SK-N-SH treated with all-trans-retinoic acid at 6 μM for 48 hours (cell line): ENCODE measurements around the gene APOB.

Experiments used
- ATAC-seq: fragments of 200-7000 bp; cut with Tn5 transposase; 3 replicates; pipeline ENCODE4 v1.9.1; 2020; ENCODE audit warnings: mild to moderate bottlenecking, moderate library complexity
- BACH2 ChIP-seq: fragments of 250-450 bp; sonication (Bioruptor Pico); IDR thresholded peaks from 2 replicates; pipeline ENCODE4 v1.9.0; 2021; ENCODE audit warnings: mild to moderate bottlenecking, borderline replicate concordance
- OSR1 ChIP-seq: fragments of 250-450 bp; sonication (Bioruptor Pico); IDR thresholded peaks from 2 replicates; pipeline ENCODE4 v1.8.0; 2022; ENCODE audit warnings: moderate library complexity, mild to moderate bottlenecking, inconsistent platforms
- RARB ChIP-seq: fragments of 250-450 bp; sonication (Bioruptor Pico); IDR thresholded peaks from 2 replicates; pipeline ENCODE4 v1.8.0; 2021; ENCODE audit warnings: mild to moderate bottlenecking, moderate library complexity
- SNAI2 ChIP-seq: fragments of 250-450 bp; sonication (Bioruptor Pico); IDR thresholded peaks from 2 replicates; pipeline ENCODE4 v1.5.0; 2020; ENCODE audit warnings: mild to moderate bottlenecking, moderate library complexity
- TCF4 ChIP-seq: fragments of 250-450 bp; sonication (Bioruptor Pico); IDR thresholded peaks from 2 replicates; pipeline ENCODE4 v1.8.0; 2021; ENCODE audit warnings: mild to moderate bottlenecking, moderate library complexity, borderline replicate concordance
- TOX ChIP-seq: fragments of 250-450 bp; sonication (Bioruptor Pico); IDR thresholded peaks from 2 replicates; pipeline ENCODE4 v1.8.0; 2021; ENCODE audit warnings: mild to moderate bottlenecking, moderate library complexity, borderline replicate concordance
- ZC3H10 ChIP-seq: fragments of 250-450 bp; sonication (Bioruptor Pico); IDR thresholded peaks from 2 replicates; pipeline ENCODE4 v1.5.1; 2021; ENCODE audit warnings: mild to moderate bottlenecking, moderate library complexity
- ZFP3 ChIP-seq: fragments of 250-450 bp; sonication (Bioruptor Pico); IDR thresholded peaks from 2 replicates; pipeline ENCODE4 v1.5.0; 2020; ENCODE audit warnings: mild to moderate bottlenecking, moderate library complexity
- ZNF70 ChIP-seq: fragments of 450-650 bp; formaldehyde crosslinking; IDR thresholded peaks from 2 replicates; pipeline ENCODE4 v1.5.0; 2020; ENCODE audit warnings: mild to moderate bottlenecking, moderate library complexity
- ZNF8 ChIP-seq: fragments of 450-650 bp; formaldehyde crosslinking; IDR thresholded peaks from 2 replicates; pipeline ENCODE4 v1.5.0; 2020; ENCODE audit warnings: mild to moderate bottlenecking, moderate library complexity
- TF ChIP-seq, protein P1 (sequence below): fragments of 250-450 bp; sonication (Bioruptor Pico); IDR thresholded peaks from 2 replicates; pipeline ENCODE4 v1.5.0; 2020; ENCODE audit warnings: mild to moderate bottlenecking, moderate library complexity
- TF ChIP-seq, protein P2 (sequence below): fragments of 250-450 bp; sonication (Bioruptor Pico); IDR thresholded peaks from 2 replicates; pipeline ENCODE4 v1.8.0; 2021; ENCODE audit warnings: low read depth, mild to moderate bottlenecking, moderate library complexity, borderline replicate concordance
- TF ChIP-seq, protein P3 (sequence below): fragments of 250-450 bp; sonication (Bioruptor Pico); IDR thresholded peaks from 2 replicates; pipeline ENCODE4 v1.5.1; 2021; ENCODE audit warnings: mild to moderate bottlenecking, moderate library complexity

The APOB gene

DNA sequence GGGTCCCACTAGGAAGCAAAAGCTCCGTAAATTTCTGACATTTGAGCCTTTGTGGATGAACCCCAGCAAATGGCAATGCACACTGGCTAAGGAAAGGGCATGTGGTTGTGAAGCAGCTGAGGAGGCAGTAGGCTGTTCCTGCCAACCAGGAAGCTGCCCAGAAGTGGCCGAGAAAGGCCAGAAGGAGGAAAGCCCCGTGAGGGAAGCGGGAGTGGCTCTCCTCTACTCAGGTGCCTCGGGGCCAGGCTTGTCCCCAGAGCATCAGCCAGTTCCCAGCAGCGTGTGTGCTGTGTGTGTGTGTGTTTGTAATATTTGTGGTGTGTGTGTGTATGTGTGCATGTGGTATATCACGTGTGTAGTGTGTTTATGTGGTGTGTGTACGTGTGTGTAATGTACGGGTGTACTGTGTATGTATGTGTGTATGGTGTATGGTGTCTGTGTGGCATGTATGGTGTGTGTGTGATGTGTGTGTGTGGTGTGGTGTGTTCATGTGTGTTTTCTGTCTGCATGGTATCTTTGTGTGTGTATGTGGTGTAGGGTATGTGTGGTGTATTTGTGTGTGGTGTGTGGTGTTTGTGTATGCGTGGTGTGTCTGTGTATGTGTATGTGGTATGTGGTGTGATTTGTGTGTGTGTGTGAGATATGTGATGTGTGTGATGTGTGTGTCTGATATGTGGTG lies 90.6 kb downstream of the APOB start:
- TF ChIP-seq OSR1 = no peak
- TF ChIP-seq ZFP3 (CRISPR knock-in tag) = no peak
- no peak for TF ChIP-seq BACH2 (CRISPR knock-in tag)
- TF ChIP-seq, protein P1, sequence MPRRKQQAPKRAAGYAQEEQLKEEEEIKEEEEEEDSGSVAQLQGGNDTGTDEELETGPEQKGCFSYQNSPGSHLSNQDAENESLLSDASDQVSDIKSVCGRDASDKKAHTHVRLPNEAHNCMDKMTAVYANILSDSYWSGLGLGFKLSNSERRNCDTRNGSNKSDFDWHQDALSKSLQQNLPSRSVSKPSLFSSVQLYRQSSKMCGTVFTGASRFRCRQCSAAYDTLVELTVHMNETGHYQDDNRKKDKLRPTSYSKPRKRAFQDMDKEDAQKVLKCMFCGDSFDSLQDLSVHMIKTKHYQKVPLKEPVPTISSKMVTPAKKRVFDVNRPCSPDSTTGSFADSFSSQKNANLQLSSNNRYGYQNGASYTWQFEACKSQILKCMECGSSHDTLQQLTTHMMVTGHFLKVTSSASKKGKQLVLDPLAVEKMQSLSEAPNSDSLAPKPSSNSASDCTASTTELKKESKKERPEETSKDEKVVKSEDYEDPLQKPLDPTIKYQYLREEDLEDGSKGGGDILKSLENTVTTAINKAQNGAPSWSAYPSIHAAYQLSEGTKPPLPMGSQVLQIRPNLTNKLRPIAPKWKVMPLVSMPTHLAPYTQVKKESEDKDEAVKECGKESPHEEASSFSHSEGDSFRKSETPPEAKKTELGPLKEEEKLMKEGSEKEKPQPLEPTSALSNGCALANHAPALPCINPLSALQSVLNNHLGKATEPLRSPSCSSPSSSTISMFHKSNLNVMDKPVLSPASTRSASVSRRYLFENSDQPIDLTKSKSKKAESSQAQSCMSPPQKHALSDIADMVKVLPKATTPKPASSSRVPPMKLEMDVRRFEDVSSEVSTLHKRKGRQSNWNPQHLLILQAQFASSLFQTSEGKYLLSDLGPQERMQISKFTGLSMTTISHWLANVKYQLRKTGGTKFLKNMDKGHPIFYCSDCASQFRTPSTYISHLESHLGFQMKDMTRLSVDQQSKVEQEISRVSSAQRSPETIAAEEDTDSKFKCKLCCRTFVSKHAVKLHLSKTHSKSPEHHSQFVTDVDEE (CRISPR knock-in tag) = no peak
- TF ChIP-seq TCF4 = no peak
- TF ChIP-seq ZC3H10 (CRISPR knock-in tag) = no peak
- TF ChIP-seq ZNF8 (CRISPR knock-in tag) = no peak
- no peak for TF ChIP-seq TOX
- no peak for TF ChIP-seq ZNF70 (CRISPR knock-in tag)
- no peak for TF ChIP-seq SNAI2 (CRISPR knock-in tag)
- TF ChIP-seq, protein P2, sequence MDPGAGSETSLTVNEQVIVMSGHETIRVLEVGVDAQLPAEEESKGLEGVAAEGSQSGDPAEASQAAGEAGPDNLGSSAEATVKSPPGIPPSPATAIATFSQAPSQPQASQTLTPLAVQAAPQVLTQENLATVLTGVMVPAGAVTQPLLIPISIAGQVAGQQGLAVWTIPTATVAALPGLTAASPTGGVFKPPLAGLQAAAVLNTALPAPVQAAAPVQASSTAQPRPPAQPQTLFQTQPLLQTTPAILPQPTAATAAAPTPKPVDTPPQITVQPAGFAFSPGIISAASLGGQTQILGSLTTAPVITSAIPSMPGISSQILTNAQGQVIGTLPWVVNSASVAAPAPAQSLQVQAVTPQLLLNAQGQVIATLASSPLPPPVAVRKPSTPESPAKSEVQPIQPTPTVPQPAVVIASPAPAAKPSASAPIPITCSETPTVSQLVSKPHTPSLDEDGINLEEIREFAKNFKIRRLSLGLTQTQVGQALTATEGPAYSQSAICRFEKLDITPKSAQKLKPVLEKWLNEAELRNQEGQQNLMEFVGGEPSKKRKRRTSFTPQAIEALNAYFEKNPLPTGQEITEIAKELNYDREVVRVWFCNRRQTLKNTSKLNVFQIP (CRISPR knock-in tag) = no peak
- TF ChIP-seq, protein P3, sequence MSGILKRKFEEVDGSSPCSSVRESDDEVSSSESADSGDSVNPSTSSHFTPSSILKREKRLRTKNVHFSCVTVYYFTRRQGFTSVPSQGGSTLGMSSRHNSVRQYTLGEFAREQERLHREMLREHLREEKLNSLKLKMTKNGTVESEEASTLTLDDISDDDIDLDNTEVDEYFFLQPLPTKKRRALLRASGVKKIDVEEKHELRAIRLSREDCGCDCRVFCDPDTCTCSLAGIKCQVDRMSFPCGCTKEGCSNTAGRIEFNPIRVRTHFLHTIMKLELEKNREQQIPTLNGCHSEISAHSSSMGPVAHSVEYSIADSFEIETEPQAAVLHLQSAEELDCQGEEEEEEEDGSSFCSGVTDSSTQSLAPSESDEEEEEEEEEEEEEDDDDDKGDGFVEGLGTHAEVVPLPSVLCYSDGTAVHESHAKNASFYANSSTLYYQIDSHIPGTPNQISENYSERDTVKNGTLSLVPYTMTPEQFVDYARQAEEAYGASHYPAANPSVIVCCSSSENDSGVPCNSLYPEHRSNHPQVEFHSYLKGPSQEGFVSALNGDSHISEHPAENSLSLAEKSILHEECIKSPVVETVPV = no peak
- TF ChIP-seq RARB (CRISPR knock-in tag) = no peak
- no peak for ATAC-seq
